H1 (cell line): ENCODE results near the gene PCSK1N. TPM values are rescaled to one million over a fixed set of nuclear protein-coding genes. Genes with fewer than 3 reads are reported as not detected.
"Not testable (repeated sequence)": the region's sequence is repeated elsewhere in the genome, so short reads cannot be mapped to it uniquely, and the experiment has no call there.

Source experiments
- CTCF ChIA-PET: fragments of 300-600 bp; sonication (Branson Sonifier 250); formaldehyde crosslinking; loops from one replicate; lab custom pipeline; 2021; ENCODE audit not compliant: partially characterized antibody; lab: Charles Lee
- POLR2A ChIA-PET: fragments of 300-600 bp; sonication (Branson Sonifier 250); formaldehyde crosslinking; loops from one replicate; lab custom pipeline; 2021; ENCODE audit warnings: inconsistent platforms; ENCODE audit not compliant: partially characterized antibody; lab: Charles Lee
- DNase-seq, 2 experiments: peaks; one replicate each; pipeline versions ENCODE4 v3.0.0 to v3.0.0-alpha.2; 2010 to 2022; ENCODE audit warnings: low spot score in 2 of 2, low read depth in 1 of 2, mixed read lengths in 1 of 2
- FAIRE-seq: peaks from 2 replicates; lab custom pipeline; 2011; peaks lifted over from hg19 to GRCh38; lab: Jason Lieb, UNC
- H2AFZ ChIP-seq: 2 replicates; pipeline ENCODE4 v1.8.1; 2012; ENCODE audit warnings: low read length, inconsistent platforms
- H2AK5ac ChIP-seq: 2 replicates; pipeline ENCODE4 v1.6.1; 2013; ENCODE audit warnings: low read depth, low read length
- H2BK120ac ChIP-seq: replicated peaks from 2 replicates; pipeline ENCODE3; 2013; ENCODE audit warnings: low read depth, low read length, inconsistent platforms
- H2BK12ac ChIP-seq: 2 replicates; pipeline ENCODE4 v1.6.1; 2013; ENCODE audit warnings: low read depth, low read length
- H2BK15ac ChIP-seq: 2 replicates; pipeline ENCODE4 v1.6.1; 2013; ENCODE audit warnings: low read length
- H2BK20ac ChIP-seq: 2 replicates; pipeline ENCODE4 v1.6.1; 2013; ENCODE audit warnings: low read length
- H2BK5ac ChIP-seq: 2 replicates; pipeline ENCODE4 v1.6.1; 2013; ENCODE audit warnings: low read depth, low read length
- H3K14ac ChIP-seq: 2 replicates; pipeline ENCODE4 v1.6.1; 2013; ENCODE audit warnings: inconsistent platforms; ENCODE audit not compliant: insufficient read length
- H3K18ac ChIP-seq: 2 replicates; pipeline ENCODE4 v1.6.1; 2013; ENCODE audit warnings: low read length; ENCODE audit errors: extremely low read depth
- H3K23ac ChIP-seq: 2 replicates; pipeline ENCODE4 v1.6.1; 2013; ENCODE audit warnings: inconsistent platforms; ENCODE audit not compliant: insufficient read length
- H3K23me2 ChIP-seq: 2 replicates; pipeline ENCODE4 v1.6.1; 2013; ENCODE audit warnings: low read depth, low read length
- H3K27ac ChIP-seq: 2 replicates; pipeline ENCODE4 v1.6.1; 2011; ENCODE audit warnings: low read depth, low read length, inconsistent platforms
- H3K27me3 ChIP-seq, 4 experiments: replicated peaks in 1 of 4; 1 replicate in 1 of 4; 2 replicates in 3 of 4; pipeline versions ENCODE4 v1.6.1 to v1.8.1; 2011 to 2013; ENCODE audit warnings: low read length in 3 of 4, mild to moderate bottlenecking in 3 of 4, inconsistent platforms in 2 of 4, mixed read lengths in 2 of 4, moderate library complexity in 1 of 4; ENCODE audit not compliant: control insufficient read depth in 3 of 4, insufficient read depth in 3 of 4; ENCODE audit errors: extremely low read depth in 1 of 4
- H3K36me3 ChIP-seq, 4 experiments: 2 replicates each; pipeline versions ENCODE4 v1.6.1 to v1.8.1; 2011 to 2013; ENCODE audit warnings: mild to moderate bottlenecking in 4 of 4, low read length in 3 of 4, moderate library complexity in 2 of 4, control low read depth in 1 of 4, inconsistent platforms in 1 of 4; ENCODE audit not compliant: insufficient read depth in 4 of 4, control insufficient read depth in 2 of 4
- H3K4ac ChIP-seq: replicated peaks from 2 replicates; pipeline ENCODE3; 2013; ENCODE audit warnings: low read length, low read depth, mixed read lengths, inconsistent platforms; ENCODE audit not compliant: insufficient read length
- H3K4me1 ChIP-seq, 4 experiments: replicated peaks in 1 of 4; 1 replicate in 1 of 4; 2 replicates in 3 of 4; pipeline versions ENCODE4 v1.6.1 to v1.8.1; 2011 to 2013; ENCODE audit warnings: low read length in 3 of 4, inconsistent platforms in 2 of 4, mixed read lengths in 1 of 4; ENCODE audit not compliant: insufficient read depth in 4 of 4, control insufficient read depth in 3 of 4
- H3K4me2 ChIP-seq, 2 experiments: 2 replicates each; pipeline versions ENCODE4 v1.6.1 to v1.8.1; 2011 to 2013; ENCODE audit warnings: low read depth in 2 of 2, low read length in 2 of 2, control low read depth in 1 of 2, inconsistent platforms in 1 of 2, mild to moderate bottlenecking in 1 of 2; ENCODE audit not compliant: insufficient read depth in 1 of 2
- H3K4me3 ChIP-seq, 4 experiments: fragments of 200-600, 300-600 bp in 1 of 4; sonication (generic), shearing (Covaris generic), sonication (Bioruptor Twin) in 1 of 4; 2 replicates each; pipeline versions ENCODE4 v1.5.1 to v1.8.1; 2011 to 2016; ENCODE audit warnings: low read length in 4 of 4, low read depth in 3 of 4, control low read depth in 2 of 4, inconsistent platforms in 2 of 4, mild to moderate bottlenecking in 2 of 4, mixed read lengths in 1 of 4, moderate library complexity in 1 of 4; ENCODE audit not compliant: insufficient read depth in 2 of 4; ENCODE audit errors: extremely low read depth in 1 of 4
- H3K56ac ChIP-seq: replicated peaks from 2 replicates; pipeline ENCODE3; 2013; ENCODE audit warnings: low read depth, mild to moderate bottlenecking, mixed read lengths, low read length, inconsistent platforms; ENCODE audit not compliant: insufficient read length
- H3K79me1 ChIP-seq: 2 replicates; pipeline ENCODE4 v1.6.1; 2013; ENCODE audit warnings: low read depth, low read length, control low read depth
- H3K79me2 ChIP-seq, 2 experiments: 2 replicates each; pipeline versions ENCODE4 v1.6.1 to v1.8.1; 2012 to 2013; ENCODE audit warnings: low read length in 2 of 2, mild to moderate bottlenecking in 2 of 2, inconsistent platforms in 1 of 2; ENCODE audit not compliant: insufficient read depth in 2 of 2, control insufficient read depth in 1 of 2
- H3K9ac ChIP-seq, 4 experiments: replicated peaks in 1 of 4; 1 replicate in 1 of 4; 2 replicates in 3 of 4; pipeline versions ENCODE4 v1.6.1 to v1.8.1; 2011 to 2013; ENCODE audit warnings: low read depth in 3 of 4, low read length in 3 of 4, control low read depth in 2 of 4, mild to moderate bottlenecking in 2 of 4, moderate library complexity in 2 of 4, inconsistent platforms in 1 of 4; ENCODE audit errors: extremely low read depth in 1 of 4
- H3K9me3 ChIP-seq, 2 experiments: 2 replicates each; pipeline versions ENCODE4 v1.6.1 to v1.8.1; 2012 to 2013; ENCODE audit warnings: mild to moderate bottlenecking in 2 of 2, moderate library complexity in 2 of 2, control low read depth in 1 of 2, inconsistent platforms in 1 of 2, low read depth in 1 of 2, low read length in 1 of 2, mixed read lengths in 1 of 2; ENCODE audit not compliant: insufficient read depth in 2 of 2
- H4K20me1 ChIP-seq, 2 experiments: replicated peaks in 1 of 2; 2 replicates each; pipeline versions ENCODE3 to v1.8.1; 2011 to 2013; ENCODE audit warnings: inconsistent platforms in 2 of 2, low read length in 2 of 2, mild to moderate bottlenecking in 1 of 2; ENCODE audit not compliant: insufficient read depth in 2 of 2, control insufficient read depth in 1 of 2
- H4K5ac ChIP-seq: 2 replicates; pipeline ENCODE4 v1.6.1; 2013; ENCODE audit warnings: low read length, low read depth, mixed read lengths, inconsistent platforms; ENCODE audit not compliant: insufficient read length
- H4K8ac ChIP-seq: 2 replicates; pipeline ENCODE4 v1.8.0; 2013; ENCODE audit warnings: mild to moderate bottlenecking, moderate library complexity, low read length, inconsistent platforms; ENCODE audit not compliant: insufficient read depth; ENCODE audit errors: extremely low read depth
- H4K91ac ChIP-seq: replicated peaks from 2 replicates; pipeline ENCODE3; 2013; ENCODE audit warnings: low read length, mixed read lengths, inconsistent platforms; ENCODE audit not compliant: insufficient read length
- WGBS, 2 experiments: shearing (Covaris generic) in 1 of 2; methylation state at CpG; one replicate each; pipeline versions ENCODE4 v1.1.6 to v1.1.7; 2013 to 2015; ENCODE audit warnings: low lambda C conversion rate in 2 of 2, mixed read lengths in 2 of 2, inconsistent platforms in 1 of 2, low coverage in 1 of 2, missing lambda C conversion rate in 1 of 2; ENCODE audit not compliant: insufficient replicate concordance in 2 of 2, insufficient coverage in 1 of 2, insufficient read length in 1 of 2; ENCODE audit errors: extremely low coverage in 1 of 2, missing lambda C conversion rate in 1 of 2; 5-methylcytosine and 5-hydroxymethylcytosine counted together
- polyA plus RNA-seq, 7 experiments: library from polyadenylated mRNA; depleted of rRNA in 3 of 7; stranded (reverse) in 5 of 7; unstranded in 2 of 7; fragments of >200 nt in 5 of 7; fragments of 200-250 nt in 2 of 7; gene quantifications; 1 replicate in 5 of 7; 2 replicates in 1 of 7; 4 replicates in 1 of 7; pipeline versions ENCODE4 v1.2.1 to v1.2.3, GENCODE V29; 2011 to 2013; ENCODE audit warnings: missing spikeins in 2 of 7, mixed read lengths in 2 of 7
- total RNA-seq: library from RNA; stranded (reverse); fragmentation: NEBNext Ultra II Directional; extraction: Animal tissue kit (Norgen Biotek cat#: 25700); gene quantifications from 2 replicates; pipeline ENCODE4 v1.2.1, GENCODE V29; 2021

The PCSK1N gene
- total and polyA plus RNA-seq, 2 of the 8 experiments (the other 6 are each of a cell fraction or from before 2014, with no cell fraction given) = 3.6 to 4.5 TPM

GRCh38 chrX:48872017-48872416 lies 36.6 kb upstream of the PCSK1N start:
- H4K91ac ChIP-seq, H3K9ac ChIP-seq, H3K4me2 ChIP-seq, H3K4me3 ChIP-seq, H3K18ac ChIP-seq, H2AK5ac ChIP-seq, H2BK15ac ChIP-seq, H3K36me3 ChIP-seq, POLR2A ChIA-PET, H3K79me2 ChIP-seq, H3K23me2 ChIP-seq, H4K20me1 ChIP-seq, H3K14ac ChIP-seq, CTCF ChIA-PET, H3K27me3 ChIP-seq, H3K4me1 ChIP-seq, H4K5ac ChIP-seq, H3K56ac ChIP-seq, H3K27ac ChIP-seq, H2BK120ac ChIP-seq, H2BK20ac ChIP-seq, H2BK12ac ChIP-seq, H4K8ac ChIP-seq, H3K23ac ChIP-seq, H3K79me1 ChIP-seq, FAIRE-seq, H3K9me3 ChIP-seq, H2AFZ ChIP-seq, DNase-seq, H2BK5ac ChIP-seq, H3K4ac ChIP-seq: not testable (repeated sequence)
- WGBS, 2 experiments = no CpG with 5 or more reads among the region's 2 CpGs
